OCI-LY1 (cell line): ENCODE data around the gene ZMIZ1.

Source experiments
- H2AFZ ChIP-seq: fragments of 200-600 bp; sonication (generic), shearing (Covaris generic); 2 replicates; pipeline ENCODE4 v1.6.0; 2014; ENCODE audit warnings: antibody characterized with exemption, mild to moderate bottlenecking, low read length
- H3F3A ChIP-seq: fragments of 200-600 bp; sonication (generic), shearing (Covaris generic); 2 replicates; pipeline ENCODE4 v1.6.0; 2014; ENCODE audit warnings: mild to moderate bottlenecking, antibody characterized with exemption, low read length, moderate library complexity; ENCODE audit not compliant: insufficient read depth
- H3K27ac ChIP-seq: fragments of 200-600 bp; sonication (generic); 2 replicates; pipeline ENCODE4 v1.5.1; 2014; ENCODE audit warnings: low read length, mixed run types, mild to moderate bottlenecking, low read depth; ENCODE audit not compliant: poor library complexity, severe bottlenecking
- H3K27me3 ChIP-seq: fragments of 200-600 bp; sonication (generic); 2 replicates; pipeline ENCODE4 v1.6.0; 2014; ENCODE audit warnings: antibody characterized with exemption, mild to moderate bottlenecking, low read length, moderate library complexity; ENCODE audit not compliant: insufficient read depth
- H3K36me3 ChIP-seq: fragments of 200-600 bp; sonication (generic); 2 replicates; pipeline ENCODE4 v1.6.1; 2014; ENCODE audit warnings: mild to moderate bottlenecking, antibody characterized with exemption, low read length, moderate library complexity, mixed read lengths; ENCODE audit not compliant: insufficient read depth
- H3K4me1 ChIP-seq: fragments of 200-600 bp; sonication (generic); 2 replicates; pipeline ENCODE4 v1.5.1; 2014; ENCODE audit warnings: mild to moderate bottlenecking, low read length, moderate library complexity; ENCODE audit not compliant: insufficient read depth, severe bottlenecking
- H3K4me2 ChIP-seq: fragments of 200-600 bp; sonication (generic), shearing (Covaris generic); 2 replicates; pipeline ENCODE4 v1.6.1; 2014; ENCODE audit warnings: low read length
- H3K4me3 ChIP-seq: fragments of 200-600 bp; sonication (generic); 2 replicates; pipeline ENCODE4 v1.5.1; 2014; ENCODE audit warnings: low read length, low read depth, mild to moderate bottlenecking, mixed read lengths; ENCODE audit not compliant: poor library complexity, severe bottlenecking
- H3K79me2 ChIP-seq: fragments of 200-600 bp; shearing (Covaris generic); 2 replicates; pipeline ENCODE4 v1.6.1; 2016; ENCODE audit warnings: mixed run types, low read length, mixed read lengths; ENCODE audit not compliant: insufficient read depth
- H3K9ac ChIP-seq: fragments of 200-600 bp; sonication (generic), shearing (Covaris generic); 2 replicates; pipeline ENCODE4 v1.6.1; 2014; ENCODE audit warnings: mild to moderate bottlenecking, low read length, mixed read lengths
- H3K9me2 ChIP-seq: fragments of 200-600 bp; sonication (generic), shearing (Covaris generic); 2 replicates; pipeline ENCODE4 v1.6.1; 2014; ENCODE audit warnings: low read depth, mild to moderate bottlenecking, low read length, mixed read lengths
- H3K9me3 ChIP-seq: fragments of 200-600 bp; shearing (Covaris generic); 2 replicates; pipeline ENCODE4 v1.6.1; 2014; ENCODE audit warnings: low read length, mixed read lengths
- H4K20me1 ChIP-seq: fragments of 200-600 bp; sonication (generic), shearing (Covaris generic); 2 replicates; pipeline ENCODE4 v1.6.0; 2016; ENCODE audit warnings: mild to moderate bottlenecking, low read length; ENCODE audit not compliant: insufficient read depth
- EZH2 ChIP-seq: fragments of 200-600 bp; sonication (generic), shearing (Covaris generic); IDR thresholded peaks from 2 replicates; pipeline ENCODE4 v1.8.0; 2017; ENCODE audit warnings: borderline replicate concordance, mixed run types, mild to moderate bottlenecking, antibody characterized with exemption, low read length, moderate library complexity, mixed read lengths
- TF ChIP-seq, protein P1 (sequence below): fragments of 200-600 bp; sonication (generic), shearing (Covaris generic); IDR thresholded peaks from 2 replicates; pipeline ENCODE4 v1.5.1; 2017; ENCODE audit warnings: mild to moderate bottlenecking, antibody characterized with exemption, low read length, moderate library complexity, mixed read lengths

Gene ZMIZ1

DNA sequence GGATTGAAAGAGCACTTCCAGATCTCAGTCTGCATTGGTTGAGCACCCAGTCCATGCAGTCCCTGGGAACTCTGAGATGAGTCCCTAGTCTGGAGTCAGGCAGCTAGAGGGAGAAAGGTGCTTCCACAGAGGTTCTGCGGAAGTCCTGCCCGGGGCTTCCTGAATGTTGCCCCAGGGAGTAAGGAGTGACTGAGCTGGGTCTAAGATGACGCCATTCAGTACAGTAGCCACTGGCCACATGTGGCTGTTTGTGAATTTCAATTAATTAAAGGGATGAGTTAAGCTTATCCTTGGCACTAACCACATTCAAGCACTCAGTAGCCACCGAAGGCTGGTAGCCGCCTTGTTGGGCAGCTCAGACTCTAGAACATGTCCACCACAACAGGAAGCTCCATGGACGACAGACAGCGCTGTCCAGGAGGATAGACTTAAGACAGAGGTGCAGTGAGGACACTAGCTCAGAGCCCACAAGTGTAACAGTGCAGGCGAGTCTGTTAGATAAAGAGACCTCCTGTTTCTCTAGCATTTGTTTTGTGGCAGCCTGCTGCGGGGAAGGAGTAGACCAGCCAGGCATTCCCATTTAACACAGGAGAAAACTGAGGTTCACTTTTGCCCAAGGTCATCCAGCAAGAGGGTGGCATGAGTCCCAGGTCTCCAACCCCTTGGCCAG lies 176.9 kb downstream of the ZMIZ1 start:
- H3K9me2 ChIP-seq = no peaks in the 10 kb centered on the region
- no peak overlapping the region for H2AFZ ChIP-seq
- H3K4me2 ChIP-seq = no peak overlapping the region
- H4K20me1 ChIP-seq = no peaks in the 10 kb centered on the region
- 0 out of 2 replicates have a peak, but pooled peaks cover 3% of the 10 kb centered on the region for H3K27me3 ChIP-seq
- no peak overlapping the region for H3K4me3 ChIP-seq
- H3K36me3 ChIP-seq = no peaks in the 10 kb centered on the region
- no peak overlapping the region for H3K9ac ChIP-seq
- no peak overlapping the region for H3K27ac ChIP-seq
- no peaks in the 10 kb centered on the region for H3K79me2 ChIP-seq
- TF ChIP-seq, protein P1, sequence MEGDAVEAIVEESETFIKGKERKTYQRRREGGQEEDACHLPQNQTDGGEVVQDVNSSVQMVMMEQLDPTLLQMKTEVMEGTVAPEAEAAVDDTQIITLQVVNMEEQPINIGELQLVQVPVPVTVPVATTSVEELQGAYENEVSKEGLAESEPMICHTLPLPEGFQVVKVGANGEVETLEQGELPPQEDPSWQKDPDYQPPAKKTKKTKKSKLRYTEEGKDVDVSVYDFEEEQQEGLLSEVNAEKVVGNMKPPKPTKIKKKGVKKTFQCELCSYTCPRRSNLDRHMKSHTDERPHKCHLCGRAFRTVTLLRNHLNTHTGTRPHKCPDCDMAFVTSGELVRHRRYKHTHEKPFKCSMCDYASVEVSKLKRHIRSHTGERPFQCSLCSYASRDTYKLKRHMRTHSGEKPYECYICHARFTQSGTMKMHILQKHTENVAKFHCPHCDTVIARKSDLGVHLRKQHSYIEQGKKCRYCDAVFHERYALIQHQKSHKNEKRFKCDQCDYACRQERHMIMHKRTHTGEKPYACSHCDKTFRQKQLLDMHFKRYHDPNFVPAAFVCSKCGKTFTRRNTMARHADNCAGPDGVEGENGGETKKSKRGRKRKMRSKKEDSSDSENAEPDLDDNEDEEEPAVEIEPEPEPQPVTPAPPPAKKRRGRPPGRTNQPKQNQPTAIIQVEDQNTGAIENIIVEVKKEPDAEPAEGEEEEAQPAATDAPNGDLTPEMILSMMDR = no peak
- no peak for TF ChIP-seq EZH2
- H3K9me3 ChIP-seq = no peaks in the 10 kb centered on the region
- H3K4me1 ChIP-seq = no peaks in the 10 kb centered on the region
- H3F3A ChIP-seq = no peaks in the 10 kb centered on the region

DNA sequence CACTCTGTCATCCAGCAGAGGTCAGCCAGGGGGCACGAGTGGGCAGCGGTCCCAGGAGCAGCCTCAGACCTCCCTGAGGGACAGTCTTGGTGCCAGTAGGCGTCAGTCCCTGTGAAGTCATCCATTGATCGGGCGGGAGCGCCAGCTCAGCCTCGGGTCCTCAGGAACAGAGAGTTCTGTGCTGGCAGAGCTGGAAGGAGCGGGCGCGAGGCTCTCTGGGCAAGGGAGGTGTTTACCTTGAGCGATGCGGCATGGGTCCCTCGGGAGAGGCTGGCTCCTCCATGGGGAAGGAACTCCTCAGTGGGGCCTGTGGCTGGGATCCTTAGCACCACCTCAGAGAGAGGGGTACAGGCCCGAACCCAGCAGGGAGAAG lies 177.4 kb downstream of the ZMIZ1 start:
- no peaks in the 10 kb centered on the region for H3K36me3 ChIP-seq
- no peaks in the 10 kb centered on the region for H3F3A ChIP-seq
- no peak overlapping the region for H3K27ac ChIP-seq
- H3K27me3 ChIP-seq = 0 out of 2 replicates have a peak, but pooled peaks cover 3% of the 10 kb centered on the region
- H3K9me3 ChIP-seq = no peaks in the 10 kb centered on the region
- H2AFZ ChIP-seq = no peak overlapping the region
- no peak overlapping the region for H3K4me2 ChIP-seq
- H3K9me2 ChIP-seq = no peaks in the 10 kb centered on the region
- no peaks in the 10 kb centered on the region for H3K4me1 ChIP-seq
- TF ChIP-seq, protein P1 = no peak
- TF ChIP-seq EZH2 = no peak
- no peak overlapping the region for H3K9ac ChIP-seq
- no peak overlapping the region for H3K4me3 ChIP-seq
- H4K20me1 ChIP-seq = no peaks in the 10 kb centered on the region
- H3K79me2 ChIP-seq = no peaks in the 10 kb centered on the region

DNA sequence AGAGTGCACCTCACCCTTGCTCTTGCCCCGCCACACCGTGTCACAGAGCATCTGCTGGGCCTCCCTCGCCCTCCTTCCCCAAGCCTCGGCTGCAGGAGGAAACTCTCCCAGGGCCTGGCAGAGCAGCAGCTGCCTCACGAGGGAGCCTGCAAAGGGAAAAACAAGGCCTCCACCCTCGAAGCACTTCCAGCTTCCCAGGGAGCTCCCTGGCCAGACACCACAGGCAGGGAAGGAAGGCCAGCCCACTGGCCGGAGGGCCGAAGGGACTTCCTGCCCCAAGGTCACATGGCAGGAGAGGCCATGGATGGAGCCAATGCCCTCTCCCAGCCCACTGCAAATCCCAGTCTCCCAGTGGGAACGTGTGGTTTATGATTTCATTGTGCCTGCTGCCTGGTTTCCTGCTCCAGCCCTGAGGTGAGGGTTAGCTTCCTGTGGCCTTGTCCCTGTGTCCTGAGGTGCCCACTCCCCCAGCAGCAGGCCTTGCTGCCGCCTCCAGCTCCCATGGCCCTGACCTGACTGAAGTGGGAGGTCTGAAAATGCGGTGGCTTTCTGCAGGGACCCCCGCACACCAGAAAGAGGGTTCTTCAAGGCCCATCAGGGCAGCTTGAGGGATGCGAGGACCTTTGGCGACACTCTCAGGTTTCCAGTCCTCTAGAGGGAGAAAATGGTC lies 178.0 kb downstream of the ZMIZ1 start:
- Histone ChIP-seq H3K9ac (no peak overlapping the region), H3K9me2 (no peaks in the 10 kb centered on the region), H3K79me2 (no peaks in the 10 kb centered on the region), H3K27ac (no peak overlapping the region), H3K4me1 (no peaks in the 10 kb centered on the region), H4K20me1 (no peaks in the 10 kb centered on the region), H3K4me2 (no peak overlapping the region), H3K27me3 (0 out of 2 replicates have a peak, but pooled peaks cover 3% of the 10 kb centered on the region), H3K36me3 (no peaks in the 10 kb centered on the region), H3K9me3 (no peaks in the 10 kb centered on the region), H2AFZ (no peak overlapping the region), H3K4me3 (no peak overlapping the region), H3F3A (no peaks in the 10 kb centered on the region)
- no peak for TF ChIP-seq EZH2
- TF ChIP-seq, protein P1 = no peak
